Vagina (tissue), 2 donors: ENCODE measurements around the gene SYT2. TPM values are rescaled to one million over a fixed set of nuclear protein-coding genes. Genes with fewer than 3 reads are reported as not detected.
"Not testable (repeated sequence)": the region's sequence is repeated elsewhere in the genome, so short reads cannot be mapped to it uniquely, and the experiment has no call there.

ENCODE experiments used
- DNase-seq, 2 donors: peaks; one replicate each; pipeline ENCODE4 v3.0.0-alpha.2; 2017; ENCODE audit errors: extremely low spot score in 2 of 2
- H3K27ac ChIP-seq: fragments of 200-600 bp; sonication (generic); one replicate; pipeline ENCODE4 v1.5.1; 2019
- H3K27me3 ChIP-seq: fragments of 200-600 bp; sonication (generic); one replicate; pipeline ENCODE4 v1.5.1; 2019
- H3K36me3 ChIP-seq, 2 donors: fragments of 200-600 bp; sonication (generic); one replicate each; pipeline ENCODE4 v1.5.1; 2017 to 2019
- H3K4me1 ChIP-seq: fragments of 200-600 bp; sonication (generic); one replicate; pipeline ENCODE4 v1.5.1; 2019
- H3K4me3 ChIP-seq, 2 donors: fragments of 200-600 bp; sonication (generic); 1 replicate in 1 of 2; 2 replicates in 1 of 2; pipeline ENCODE4 v1.5.1; 2016 to 2019
- H3K9me3 ChIP-seq: fragments of 200-600 bp; sonication (generic); one replicate; pipeline ENCODE4 v1.5.1; 2019
- CTCF ChIP-seq, 3 experiments: fragments of 450-650 bp in 2 of 3; fragments of 200-600 bp in 1 of 3; sonication (generic) in 1 of 3; IDR thresholded peaks; one replicate each; pipeline ENCODE4 v1.5.1; 2017 to 2019; ENCODE audit warnings: antibody characterized with exemption in 3 of 3, mild to moderate bottlenecking in 2 of 3, moderate library complexity in 2 of 3
- POLR2A ChIP-seq, 2 donors: fragments of 450-650 bp; IDR thresholded peaks; one replicate each; pipeline ENCODE4 v1.6.1; 2017; ENCODE audit warnings: antibody characterized with exemption in 2 of 2, mild to moderate bottlenecking in 2 of 2, moderate library complexity in 2 of 2
- POLR2AphosphoS5 ChIP-seq, 2 donors: sonication (generic); formaldehyde crosslinking; IDR thresholded peaks; one replicate each; pipeline ENCODE4 v1.9.0; 2017; ENCODE audit warnings: antibody characterized with exemption in 2 of 2, mild to moderate bottlenecking in 2 of 2, low read depth in 1 of 2; ENCODE audit not compliant: insufficient read depth in 1 of 2
- intact Hi-C: fragments of 100-400 bp; cut with DNase I; formaldehyde crosslinking; loops from one replicate; pipeline ENCODE4 v1.15.1; 2023
- total RNA-seq: library from RNA; depleted of rRNA; stranded (reverse); fragments of >200 nt; gene quantifications from one replicate; pipeline ENCODE4 v1.2.3, GENCODE V29; 2016

SYT2 gene
- total RNA-seq, 1 donor from 2014 or later: not detected

GRCh38 chr1:202630541-202630940, 79.7 kb downstream of the SYT2 start:
- no peaks in the 10 kb centered on the region for H3K36me3 ChIP-seq
- intact Hi-C loops: no loop called here
- no peak overlapping the region for H3K27ac ChIP-seq
- no peak overlapping the region for H3K4me3 ChIP-seq
- no peaks in the 10 kb centered on the region for H3K4me1 ChIP-seq
- TF ChIP-seq POLR2AphosphoS5 (IDR thresholded peaks at IDR 0.05; ENCODE audit: insufficient read depth in 1 of 2, low read depth in 1 of 2): no peak
- no peak for TF ChIP-seq CTCF (IDR thresholded peaks at IDR 0.05)
- TF ChIP-seq POLR2A (IDR thresholded peaks at IDR 0.05): no peak
- H3K9me3 ChIP-seq: no peaks in the 10 kb centered on the region
- DNase-seq: no peak
- no peaks in the 10 kb centered on the region for H3K27me3 ChIP-seq

GRCh38 chr1:202630096-202630495, 80.2 kb downstream of the SYT2 start:
- H3K9me3 ChIP-seq, H3K4me1 ChIP-seq, H3K27ac ChIP-seq, H3K36me3 ChIP-seq, intact Hi-C loops, H3K27me3 ChIP-seq, DNase-seq, H3K4me3 ChIP-seq: not testable (repeated sequence)

- H3K27ac ChIP-seq, H3K36me3 ChIP-seq, DNase-seq, H3K9me3 ChIP-seq, H3K4me1 ChIP-seq, H3K4me3 ChIP-seq, intact Hi-C loops, H3K27me3 ChIP-seq: not testable (repeated sequence)
These were observed 80.9 kb downstream of the SYT2 start for GRCh38 chr1:202629257-202629811.

GRCh38 chr1:202628646-202629215, 81.5 kb downstream of the SYT2 start:
- intact Hi-C loops: no loop called here
- no peak overlapping the region for H3K27ac ChIP-seq
- H3K9me3 ChIP-seq: no peaks in the 10 kb centered on the region
- H3K27me3 ChIP-seq: no peaks in the 10 kb centered on the region
- H3K36me3 ChIP-seq: no peaks in the 10 kb centered on the region
- TF ChIP-seq POLR2A (IDR thresholded peaks at IDR 0.05) (no peak), CTCF (IDR thresholded peaks at IDR 0.05) (no peak), POLR2AphosphoS5 (IDR thresholded peaks at IDR 0.05; ENCODE audit: insufficient read depth in 1 of 2, low read depth in 1 of 2) (no peak)
- DNase-seq: no peak
- no peaks in the 10 kb centered on the region for H3K4me1 ChIP-seq
- no peak overlapping the region for H3K4me3 ChIP-seq

- peaks cover 5% of the 10 kb centered on the region for H3K4me1 ChIP-seq
- H3K27me3 ChIP-seq: no peaks in the 10 kb centered on the region
- H3K4me3 ChIP-seq: no peak overlapping the region
- no peaks in the 10 kb centered on the region for H3K36me3 ChIP-seq
- intact Hi-C loops: no loop called here
- TF ChIP-seq POLR2AphosphoS5 (IDR thresholded peaks at IDR 0.05; ENCODE audit: insufficient read depth in 1 of 2, low read depth in 1 of 2) (no peak), CTCF (IDR thresholded peaks at IDR 0.05) (no peak), POLR2A (IDR thresholded peaks at IDR 0.05) (no peak)
- no peak for DNase-seq
- no peak overlapping the region for H3K27ac ChIP-seq
- H3K9me3 ChIP-seq: no peaks in the 10 kb centered on the region
These were observed 82.3 kb downstream of the SYT2 start for GRCh38 chr1:202627841-202628565.

GRCh38 chr1:202627036-202627435, 83.2 kb downstream of the SYT2 start:
- H3K4me1 ChIP-seq, DNase-seq, H3K9me3 ChIP-seq, H3K27ac ChIP-seq, H3K36me3 ChIP-seq, intact Hi-C loops, H3K4me3 ChIP-seq, H3K27me3 ChIP-seq: not testable (repeated sequence)
